HepG2 (cell line): ENCODE data around the gene RAD17. TPM values are rescaled to one million over a fixed set of nuclear protein-coding genes. Genes with fewer than 3 reads are reported as not detected.

Experiments
- FOXA3 ChIP-seq: IDR thresholded peaks from 2 replicates; pipeline ENCODE4 v1.6.1; 2016; ENCODE audit warnings: missing genetic modification reagents, missing compliant biosample characterization
- HNRNPLL ChIP-seq: fragments of 200-400 bp; formaldehyde crosslinking; IDR thresholded peaks from 2 replicates; pipeline ENCODE4 v1.6.1; 2017; ENCODE audit warnings: mild to moderate bottlenecking, low read depth, low read length; ENCODE audit not compliant: poor library complexity, severe bottlenecking
- HOXA7 ChIP-seq: sonication (generic); formaldehyde crosslinking; IDR thresholded peaks from 2 replicates; pipeline ENCODE4 v1.8.1; 2022; ENCODE audit warnings: mild to moderate bottlenecking, missing genetic modification reagents, moderate library complexity
- JARID2 ChIP-seq: sonication (generic); formaldehyde crosslinking; IDR thresholded peaks from 2 replicates; pipeline ENCODE4 v1.8.1; 2023; ENCODE audit warnings: missing genetic modification reagents, inconsistent platforms; ENCODE audit not compliant: insufficient replicate concordance
- SMARCE1 ChIP-seq: fragments of 450-650 bp; IDR thresholded peaks from 2 replicates; pipeline ENCODE4 v1.6.1; 2017; ENCODE audit warnings: borderline replicate concordance
- TCF12 ChIP-seq, 2 experiments: fragments of 450-650 bp in 1 of 2; sonication (generic) in 1 of 2; formaldehyde crosslinking in 1 of 2; IDR thresholded peaks; 2 replicates each; pipeline versions ENCODE4 v1.6.1 to v1.8.0; 2017 to 2022; ENCODE audit warnings: antibody characterized with exemption in 1 of 2, mild to moderate bottlenecking in 1 of 2, missing genetic modification reagents in 1 of 2, moderate library complexity in 1 of 2
- TEAD3 ChIP-seq: optimal IDR thresholded peaks from 2 replicates; pipeline ENCODE3; 2016; ENCODE audit warnings: borderline replicate concordance
- ZFYVE20 ChIP-seq: sonication (generic); formaldehyde crosslinking; IDR thresholded peaks from 2 replicates; pipeline ENCODE4 v1.8.0; 2023; ENCODE audit warnings: low read depth, mild to moderate bottlenecking, moderate library complexity, missing genetic modification reagents, borderline replicate concordance
- ZNF282 ChIP-seq: fragments of 450-650 bp; IDR thresholded peaks from 2 replicates; pipeline ENCODE4 v1.6.1; 2018; ENCODE audit not compliant: partially characterized antibody
- ZNF451 ChIP-seq: sonication (generic); formaldehyde crosslinking; IDR thresholded peaks from 2 replicates; pipeline ENCODE4 v1.5.0; 2020; ENCODE audit warnings: mild to moderate bottlenecking, missing genetic modification reagents
- ZNF513 ChIP-seq: sonication (generic); formaldehyde crosslinking; conservative IDR thresholded peaks from 2 replicates; pipeline ENCODE4 v1.5.0; 2020; ENCODE audit warnings: missing genetic modification reagents
- ZNF556 ChIP-seq: sonication (generic); formaldehyde crosslinking; IDR thresholded peaks from 2 replicates; pipeline ENCODE4 v1.4.0; 2020; ENCODE audit warnings: mild to moderate bottlenecking, missing genetic modification reagents, borderline replicate concordance
- ZNF607 ChIP-seq: sonication (generic); formaldehyde crosslinking; IDR thresholded peaks from 2 replicates; pipeline ENCODE4 v1.5.1; 2020; ENCODE audit warnings: missing genetic modification reagents, mild to moderate bottlenecking, borderline replicate concordance
- ZNF746 ChIP-seq: sonication (generic); formaldehyde crosslinking; IDR thresholded peaks from 2 replicates; pipeline ENCODE4 v1.8.0; 2022; ENCODE audit warnings: mild to moderate bottlenecking, missing genetic modification reagents
- ZNF770 ChIP-seq: sonication (generic); formaldehyde crosslinking; IDR thresholded peaks from 2 replicates; pipeline ENCODE4 v1.5.0; 2020; ENCODE audit warnings: mild to moderate bottlenecking, missing genetic modification reagents
- ZNF879 ChIP-seq: sonication (generic); formaldehyde crosslinking; IDR thresholded peaks from 2 replicates; pipeline ENCODE4 v1.8.1; 2023; ENCODE audit warnings: missing genetic modification reagents
- polyA plus RNA-seq, 8 experiments: library from polyadenylated mRNA; depleted of rRNA in 3 of 8; stranded (reverse) in 7 of 8; unstranded in 1 of 8; fragments of >200 nt; fragmentation: Illumina TruSeq in 4 of 8; extraction: Trizol in 4 of 8; gene quantifications; 2 replicates each; pipeline versions ENCODE4 v1.2.1 to v1.2.3, GENCODE V29; 2011 to 2016; ENCODE audit warnings: low read depth in 4 of 8, missing spikeins in 1 of 8, mixed read lengths in 1 of 8; ENCODE audit not compliant: insufficient read depth in 1 of 8
- total RNA-seq, 5 experiments: library from RNA; depleted of rRNA; stranded (reverse); fragments of >200 nt; fragmentation: Illumina TruSeq; extraction: Trizol; gene quantifications; 2 replicates each; pipeline ENCODE4 v1.2.3, GENCODE V29; 2016; ENCODE audit warnings: low read depth in 1 of 5
- TF ChIP-seq, protein P1 (sequence below): sonication (generic); formaldehyde crosslinking; IDR thresholded peaks from 2 replicates; pipeline ENCODE4 v1.4.0; 2020; ENCODE audit warnings: missing genetic modification reagents
- TF ChIP-seq, protein P2 (sequence below): sonication (generic); formaldehyde crosslinking; IDR thresholded peaks from 2 replicates; pipeline ENCODE4 v1.8.0; 2022; ENCODE audit warnings: low read depth, missing genetic modification reagents

The RAD17 gene
- total and polyA plus RNA-seq, 2 of the 13 experiments (the other 11 are each of a cell fraction or from before 2014, with no cell fraction given): 24.0 to 25.9 TPM

DNA sequence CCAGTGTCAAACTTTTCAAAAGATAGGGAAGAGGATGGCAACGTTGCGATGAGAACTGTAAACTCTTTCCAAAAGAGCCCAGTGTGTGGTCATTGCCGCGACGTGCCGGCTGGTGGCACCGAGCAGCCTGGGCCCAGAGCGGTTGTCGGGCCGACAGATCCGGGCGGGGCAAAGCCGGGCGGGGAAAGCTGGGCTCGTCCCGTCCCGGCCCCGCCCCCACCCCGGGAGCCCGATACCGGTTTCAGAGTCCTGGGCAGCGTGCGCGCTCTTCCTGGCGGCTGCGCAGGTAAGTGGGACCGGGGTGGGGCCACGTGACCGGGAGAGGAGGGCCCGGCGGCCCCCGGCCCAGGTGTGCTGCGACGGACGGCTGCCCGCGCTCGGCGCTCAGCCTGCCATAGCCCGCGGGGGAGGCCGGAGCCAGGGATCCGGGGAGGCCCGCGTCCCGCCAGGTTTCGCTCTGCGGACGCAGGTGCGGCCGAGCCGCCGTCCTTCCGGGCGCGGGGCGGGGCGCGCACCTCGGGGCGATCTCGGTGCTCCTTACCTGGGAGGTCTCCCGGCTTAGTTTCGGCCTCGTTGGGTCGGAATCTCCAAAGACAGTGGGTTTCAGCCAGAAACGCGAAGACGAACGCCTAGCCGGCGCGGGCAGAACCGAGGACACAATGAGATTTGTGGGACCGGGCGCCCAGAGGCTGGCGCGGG is 45.4 kb downstream of the RAD17 start, which contains the start of gene MARVELD2 (continued):
- no peak for TF ChIP-seq JARID2 (CRISPR knock-in tag)
- no peak for TF ChIP-seq TCF12 (IDR thresholded peaks at IDR 0.05)
- peak; percentile 69; the same call in 1 of the 2 replicates for TF ChIP-seq TCF12 (CRISPR knock-in tag; IDR thresholded peaks at IDR 0.05)
- no peak for TF ChIP-seq ZNF513
- TF ChIP-seq ZNF607 (CRISPR knock-in tag): 0 out of 2 replicates have a peak, but pooled peaks have one; percentile 44
- TF ChIP-seq ZNF770 (CRISPR knock-in tag): peak; percentile 74
- TF ChIP-seq HNRNPLL: peak; percentile 81
- TF ChIP-seq ZNF556 (CRISPR knock-in tag): 0 out of 2 replicates have a peak, but pooled peaks have one; percentile 29
- no peak for TF ChIP-seq HOXA7 (CRISPR knock-in tag)
- TF ChIP-seq ZNF746: 0 out of 2 replicates have a peak, but pooled peaks have one; percentile 28
- no peak for TF ChIP-seq SMARCE1
- 0 out of 2 replicates have a peak, but pooled peaks have one; percentile 71 for TF ChIP-seq ZNF451
- TF ChIP-seq ZFYVE20: no peak
- peak; percentile 37 for TF ChIP-seq TEAD3 (CRISPR knock-in tag)
- TF ChIP-seq FOXA3 (CRISPR knock-in tag): 0 out of 2 replicates have a peak, but pooled peaks have one; percentile 5
- TF ChIP-seq, protein P1, sequence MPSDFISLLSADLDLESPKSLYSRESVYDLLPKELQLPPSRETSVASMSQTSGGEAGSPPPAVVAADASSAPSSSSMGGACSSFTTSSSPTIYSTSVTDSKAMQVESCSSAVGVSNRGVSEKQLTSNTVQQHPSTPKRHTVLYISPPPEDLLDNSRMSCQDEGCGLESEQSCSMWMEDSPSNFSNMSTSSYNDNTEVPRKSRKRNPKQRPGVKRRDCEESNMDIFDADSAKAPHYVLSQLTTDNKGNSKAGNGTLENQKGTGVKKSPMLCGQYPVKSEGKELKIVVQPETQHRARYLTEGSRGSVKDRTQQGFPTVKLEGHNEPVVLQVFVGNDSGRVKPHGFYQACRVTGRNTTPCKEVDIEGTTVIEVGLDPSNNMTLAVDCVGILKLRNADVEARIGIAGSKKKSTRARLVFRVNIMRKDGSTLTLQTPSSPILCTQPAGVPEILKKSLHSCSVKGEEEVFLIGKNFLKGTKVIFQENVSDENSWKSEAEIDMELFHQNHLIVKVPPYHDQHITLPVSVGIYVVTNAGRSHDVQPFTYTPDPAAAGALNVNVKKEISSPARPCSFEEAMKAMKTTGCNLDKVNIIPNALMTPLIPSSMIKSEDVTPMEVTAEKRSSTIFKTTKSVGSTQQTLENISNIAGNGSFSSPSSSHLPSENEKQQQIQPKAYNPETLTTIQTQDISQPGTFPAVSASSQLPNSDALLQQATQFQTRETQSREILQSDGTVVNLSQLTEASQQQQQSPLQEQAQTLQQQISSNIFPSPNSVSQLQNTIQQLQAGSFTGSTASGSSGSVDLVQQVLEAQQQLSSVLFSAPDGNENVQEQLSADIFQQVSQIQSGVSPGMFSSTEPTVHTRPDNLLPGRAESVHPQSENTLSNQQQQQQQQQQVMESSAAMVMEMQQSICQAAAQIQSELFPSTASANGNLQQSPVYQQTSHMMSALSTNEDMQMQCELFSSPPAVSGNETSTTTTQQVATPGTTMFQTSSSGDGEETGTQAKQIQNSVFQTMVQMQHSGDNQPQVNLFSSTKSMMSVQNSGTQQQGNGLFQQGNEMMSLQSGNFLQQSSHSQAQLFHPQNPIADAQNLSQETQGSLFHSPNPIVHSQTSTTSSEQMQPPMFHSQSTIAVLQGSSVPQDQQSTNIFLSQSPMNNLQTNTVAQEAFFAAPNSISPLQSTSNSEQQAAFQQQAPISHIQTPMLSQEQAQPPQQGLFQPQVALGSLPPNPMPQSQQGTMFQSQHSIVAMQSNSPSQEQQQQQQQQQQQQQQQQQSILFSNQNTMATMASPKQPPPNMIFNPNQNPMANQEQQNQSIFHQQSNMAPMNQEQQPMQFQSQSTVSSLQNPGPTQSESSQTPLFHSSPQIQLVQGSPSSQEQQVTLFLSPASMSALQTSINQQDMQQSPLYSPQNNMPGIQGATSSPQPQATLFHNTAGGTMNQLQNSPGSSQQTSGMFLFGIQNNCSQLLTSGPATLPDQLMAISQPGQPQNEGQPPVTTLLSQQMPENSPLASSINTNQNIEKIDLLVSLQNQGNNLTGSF: peak; percentile 66; the same call in 1 of the 2 replicates
- no peak for TF ChIP-seq ZNF282
- 0 out of 2 replicates have a peak, but pooled peaks have one; percentile 32 for TF ChIP-seq ZNF879
- TF ChIP-seq, protein P2, sequence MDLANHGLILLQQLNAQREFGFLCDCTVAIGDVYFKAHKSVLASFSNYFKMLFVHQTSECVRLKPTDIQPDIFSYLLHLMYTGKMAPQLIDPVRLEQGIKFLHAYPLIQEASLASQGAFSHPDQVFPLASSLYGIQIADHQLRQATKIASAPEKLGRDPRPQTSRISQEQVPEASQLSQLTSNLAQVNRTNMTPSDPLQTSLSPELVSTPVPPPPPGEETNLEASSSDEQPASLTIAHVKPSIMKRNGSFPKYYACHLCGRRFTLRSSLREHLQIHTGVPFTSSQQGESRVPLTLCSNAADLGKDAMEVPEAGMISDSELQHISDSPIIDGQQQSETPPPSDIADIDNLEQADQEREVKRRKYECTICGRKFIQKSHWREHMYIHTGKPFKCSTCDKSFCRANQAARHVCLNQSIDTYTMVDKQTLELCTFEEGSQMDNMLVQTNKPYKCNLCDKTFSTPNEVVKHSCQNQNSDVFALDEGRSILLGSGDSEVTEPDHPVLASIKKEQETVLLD (CRISPR knock-in tag): peak; percentile 92
